ENCODE data around the gene SLC15A3. TPM values are rescaled to one million over a fixed set of nuclear protein-coding genes. Genes with fewer than 3 reads are reported as not detected.

Gene SLC15A3
- total and polyA plus RNA-seq, 2 donors (not counting 1 experiment from before 2014, with no cell fraction given) = 10.5 to 29.9 TPM

GRCh38 chr11:60929764-60930163 is 22.2 kb downstream of the SLC15A3 start:
- Histone ChIP-seq H3K27ac (ENCODE audit: insufficient read depth, low read length) (no peak overlapping the region), H3K27me3 (ENCODE audit: control insufficient read depth, insufficient read depth, low read length) (no peaks in the 10 kb centered on the region), H3K4me3 (replicated peaks in 1 of 4; ENCODE audit: control extremely low read depth in 1 of 4, insufficient read depth in 1 of 4, low read depth in 3 of 4, low read length in 4 of 4) (no peak overlapping the region), H3K4me1 (ENCODE audit: control insufficient read depth, extremely low read depth, insufficient read depth, low read length) (peaks cover 4% of the 10 kb centered on the region), H3K79me2 (ENCODE audit: control insufficient read depth, insufficient read depth, low read length) (no peaks in the 10 kb centered on the region), H3K9me3 (ENCODE audit: control insufficient read depth, insufficient read depth, low read depth, low read length) (no peaks in the 10 kb centered on the region), H3K4me2 (ENCODE audit: extremely low read depth, insufficient read depth, low read length) (no peak overlapping the region), H3K9ac (ENCODE audit: insufficient read depth, low read length) (no peak overlapping the region), H3K36me3 (ENCODE audit: control insufficient read depth, insufficient read depth, low read length) (no peaks in the 10 kb centered on the region), H2AFZ (ENCODE audit: low read length) (no peak overlapping the region), H4K20me1 (ENCODE audit: control insufficient read depth, extremely low read depth, insufficient read depth, low read length) (no peaks in the 10 kb centered on the region)
- TF ChIP-seq EZH2 (IDR thresholded peaks at IDR 0.05; ENCODE audit: low read length, missing control alignments) = no peak
- no peak for DNase-seq (ENCODE audit: low read depth in 2 of 2)

- Histone ChIP-seq H2AFZ (ENCODE audit: low read length) (no peak overlapping the region), H3K79me2 (ENCODE audit: control insufficient read depth, insufficient read depth, low read length) (no peaks in the 10 kb centered on the region), H3K4me3 (replicated peaks in 1 of 4; ENCODE audit: control extremely low read depth in 1 of 4, insufficient read depth in 1 of 4, low read depth in 3 of 4, low read length in 4 of 4) (no peak overlapping the region), H3K36me3 (ENCODE audit: control insufficient read depth, insufficient read depth, low read length) (no peaks in the 10 kb centered on the region), H3K27ac (ENCODE audit: insufficient read depth, low read length) (no peak overlapping the region), H3K4me2 (ENCODE audit: extremely low read depth, insufficient read depth, low read length) (no peak overlapping the region), H3K27me3 (ENCODE audit: control insufficient read depth, insufficient read depth, low read length) (no peaks in the 10 kb centered on the region), H3K4me1 (ENCODE audit: control insufficient read depth, extremely low read depth, insufficient read depth, low read length) (peaks cover 7% of the 10 kb centered on the region), H3K9me3 (ENCODE audit: control insufficient read depth, insufficient read depth, low read depth, low read length) (no peaks in the 10 kb centered on the region), H3K9ac (ENCODE audit: insufficient read depth, low read length) (no peak overlapping the region), H4K20me1 (ENCODE audit: control insufficient read depth, extremely low read depth, insufficient read depth, low read length) (no peaks in the 10 kb centered on the region)
- TF ChIP-seq CTCF (conservative IDR thresholded peaks at IDR 0.05 in 1 of 2, IDR thresholded peaks at IDR 0.05 in 1 of 2; ENCODE audit: low read depth in 1 of 2, low read length in 2 of 2) = no peak
- no peak for TF ChIP-seq EZH2 (IDR thresholded peaks at IDR 0.05; ENCODE audit: low read length, missing control alignments)
- DNase-seq (ENCODE audit: low read depth in 2 of 2) = no peak
Observed at GRCh38 chr11:60928563-60929001, 23.4 kb downstream of the SLC15A3 start.

- Histone ChIP-seq H3K9me3 (ENCODE audit: control insufficient read depth, insufficient read depth, low read depth, low read length) (no peaks in the 10 kb centered on the region), H3K27me3 (ENCODE audit: control insufficient read depth, insufficient read depth, low read length) (no peaks in the 10 kb centered on the region), H4K20me1 (ENCODE audit: control insufficient read depth, extremely low read depth, insufficient read depth, low read length) (no peaks in the 10 kb centered on the region), H3K4me1 (ENCODE audit: control insufficient read depth, extremely low read depth, insufficient read depth, low read length) (peaks cover 7% of the 10 kb centered on the region), H2AFZ (ENCODE audit: low read length) (no peak overlapping the region), H3K27ac (ENCODE audit: insufficient read depth, low read length) (no peak overlapping the region), H3K4me3 (replicated peaks in 1 of 4; ENCODE audit: control extremely low read depth in 1 of 4, insufficient read depth in 1 of 4, low read depth in 3 of 4, low read length in 4 of 4) (no peak overlapping the region), H3K36me3 (ENCODE audit: control insufficient read depth, insufficient read depth, low read length) (peaks cover 3% of the 10 kb centered on the region), H3K9ac (ENCODE audit: insufficient read depth, low read length) (no peak overlapping the region), H3K79me2 (ENCODE audit: control insufficient read depth, insufficient read depth, low read length) (no peaks in the 10 kb centered on the region), H3K4me2 (ENCODE audit: extremely low read depth, insufficient read depth, low read length) (no peak overlapping the region)
- TF ChIP-seq CTCF (conservative IDR thresholded peaks at IDR 0.05 in 1 of 2, IDR thresholded peaks at IDR 0.05 in 1 of 2; ENCODE audit: low read depth in 1 of 2, low read length in 2 of 2) (no peak), EZH2 (IDR thresholded peaks at IDR 0.05; ENCODE audit: low read length, missing control alignments) (no peak)
- no peak for DNase-seq (ENCODE audit: low read depth in 2 of 2)
Observed at GRCh38 chr11:60927600-60927999, 24.4 kb downstream of the SLC15A3 start.
